Measurements from ENCODE around the gene ARL13B.
"Not testable (repeated sequence)": the region's sequence is repeated elsewhere in the genome, so short reads cannot be mapped to it uniquely, and the experiment has no call there.

Gene ARL13B

GRCh38 chr3:93979850-93980676, at the start of gene ARL13B:
Gene ARL13B, plus strand, starts transcription at chr3:93980155. Its CDS starts 269 bp downstream, at chr3:93980424.
- DNase-seq: peak; percentile 93

GRCh38 chr3:93931597-93932229, 48.2 kb upstream of the ARL13B start:
- no peak for DNase-seq

GRCh38 chr3:93934366-93935046, 45.4 kb upstream of the ARL13B start:
- no peak for DNase-seq

- DNase-seq: no peak
Measured at GRCh38 chr3:93936549-93936948, 43.4 kb upstream of the ARL13B start.

GRCh38 chr3:93937485-93937884, 42.5 kb upstream of the ARL13B start:
- not testable (repeated sequence) for DNase-seq

GRCh38 chr3:93949958-93950357, 30.0 kb upstream of the ARL13B start:
- DNase-seq: not testable (repeated sequence)

GRCh38 chr3:93961026-93961425, 18.9 kb upstream of the ARL13B start:
- no peak for DNase-seq

- no peak for DNase-seq
Measured at GRCh38 chr3:93961489-93961888, 18.5 kb upstream of the ARL13B start.

GRCh38 chr3:93962798-93963197, 17.2 kb upstream of the ARL13B start:
- DNase-seq: no peak

- not testable (repeated sequence) for DNase-seq
Measured at GRCh38 chr3:93965106-93965505, 14.8 kb upstream of the ARL13B start.

GRCh38 chr3:93969443-93969842, 10.5 kb upstream of the ARL13B start:
- no peak for DNase-seq

- no peak for DNase-seq
Measured at GRCh38 chr3:93969997-93970396, 10.0 kb upstream of the ARL13B start.

- DNase-seq: no peak
Measured at GRCh38 chr3:93973131-93974126, 6.5 kb upstream of the ARL13B start, which contains the start of gene PROS1. Gene PROS1, minus strand, starts transcription at chr3:93973896. Its CDS starts 147 bp downstream, at chr3:93973749.

GRCh38 chr3:93981649-93982048, 1.7 kb downstream of the ARL13B start:
- DNase-seq: no peak

GRCh38 chr3:93983408-93983807, 3.5 kb downstream of the ARL13B start:
- DNase-seq: no peak

- DNase-seq: no peak
Measured at GRCh38 chr3:93984618-93985017, 4.7 kb downstream of the ARL13B start.

- DNase-seq: no peak
Measured at GRCh38 chr3:93988283-93988682, 8.3 kb downstream of the ARL13B start.

GRCh38 chr3:93988764-93989163, 8.8 kb downstream of the ARL13B start:
- no peak for DNase-seq

- no peak for DNase-seq
Measured at GRCh38 chr3:93989241-93989640, 9.3 kb downstream of the ARL13B start.

- no peak for DNase-seq
Measured at GRCh38 chr3:93991631-93992030, 11.7 kb downstream of the ARL13B start.

GRCh38 chr3:93992207-93992606, 12.3 kb downstream of the ARL13B start:
- no peak for DNase-seq

GRCh38 chr3:93994056-93994455, 14.1 kb downstream of the ARL13B start:
- DNase-seq: no peak
